SK-N-SH (cell line): ENCODE results near the gene ASCL5. TPM values are rescaled to one million over a fixed set of nuclear protein-coding genes. Genes with fewer than 3 reads are reported as not detected.

Source experiments
- CTCF ChIA-PET: fragments of 300-600, 350-600 bp; formaldehyde crosslinking; extraction: SDS; loops from one replicate; lab custom pipeline; 2021; lab: Yijun Ruan, JAX
- POLR2A ChIA-PET: fragments of 350-600 bp; sonication (Branson Sonifier 250); formaldehyde crosslinking; extraction: SDS; loops from one replicate; lab custom pipeline; 2020; ENCODE audit warnings: antibody characterized with exemption, inconsistent platforms; lab: Yijun Ruan, JAX
- DNase-seq: peaks from one replicate; pipeline ENCODE4 v3.0.0; 2012
- H2AFZ ChIP-seq: fragments of 200-600 bp; sonication (generic); 2 replicates; pipeline ENCODE4 v1.8.1; 2016; ENCODE audit warnings: antibody characterized with exemption, mild to moderate bottlenecking, low read depth
- H3F3A ChIP-seq: fragments of 200-600 bp; sonication (generic); replicated peaks from 2 replicates; pipeline ENCODE3; 2016; ENCODE audit warnings: antibody characterized with exemption, mild to moderate bottlenecking; ENCODE audit not compliant: insufficient read depth
- H3K27ac ChIP-seq, 2 experiments: fragments of 200-500 bp in 1 of 2; fragments of 200-600 bp in 1 of 2; sonication (Bioruptor generic) in 1 of 2; sonication (generic), shearing (Covaris generic) in 1 of 2; 2 replicates each; pipeline versions ENCODE4 v1.5.1 to v1.6.1; 2014 to 2016; ENCODE audit warnings: low read depth in 2 of 2, inconsistent platforms in 1 of 2, low read length in 1 of 2, mild to moderate bottlenecking in 1 of 2, mixed read lengths in 1 of 2
- H3K27me3 ChIP-seq: fragments of 200-600 bp; sonication (generic), shearing (Covaris generic); 2 replicates; pipeline ENCODE4 v1.6.1; 2016; ENCODE audit warnings: mixed run types; ENCODE audit not compliant: insufficient read depth
- H3K36me3 ChIP-seq, 2 experiments: fragments of 200-500 bp in 1 of 2; fragments of 200-600 bp in 1 of 2; sonication (Bioruptor generic) in 1 of 2; sonication (generic) in 1 of 2; replicated peaks in 1 of 2; 2 replicates each; pipeline versions ENCODE3 to v1.5.1; 2014 to 2016; ENCODE audit warnings: low read length in 1 of 2, mild to moderate bottlenecking in 1 of 2; ENCODE audit not compliant: insufficient read depth in 2 of 2, control insufficient read depth in 1 of 2
- H3K4me1 ChIP-seq, 2 experiments: fragments of 200-500 bp in 1 of 2; fragments of 200-600 bp in 1 of 2; sonication (Bioruptor generic) in 1 of 2; sonication (generic), shearing (Covaris generic) in 1 of 2; 2 replicates each; pipeline versions ENCODE4 v1.5.1 to v1.6.1; 2014 to 2016; ENCODE audit warnings: low read depth in 1 of 2, low read length in 1 of 2, mixed run types in 1 of 2; ENCODE audit not compliant: insufficient read depth in 2 of 2, control insufficient read depth in 1 of 2
- H3K4me2 ChIP-seq: fragments of 200-600 bp; sonication (generic), shearing (Covaris generic); 2 replicates; pipeline ENCODE4 v1.6.1; 2017; ENCODE audit warnings: mixed run types
- H3K4me3 ChIP-seq, 2 experiments: fragments of 200-500 bp in 1 of 2; fragments of 200-600 bp in 1 of 2; sonication (Bioruptor generic) in 1 of 2; sonication (generic), shearing (Covaris generic) in 1 of 2; 2 replicates each; pipeline versions ENCODE4 v1.5.1 to v1.8.1; 2014 to 2016; ENCODE audit warnings: low read depth in 2 of 2, inconsistent platforms in 1 of 2, low read length in 1 of 2, mild to moderate bottlenecking in 1 of 2, mixed read lengths in 1 of 2, moderate library complexity in 1 of 2
- H3K79me2 ChIP-seq: fragments of 200-600 bp; sonication (generic); 2 replicates; pipeline ENCODE4 v1.8.1; 2017; ENCODE audit warnings: mild to moderate bottlenecking; ENCODE audit not compliant: insufficient read depth
- H3K9ac ChIP-seq: fragments of 200-600 bp; sonication (generic); 2 replicates; pipeline ENCODE4 v1.6.1; 2017; ENCODE audit warnings: mixed run types
- H3K9me2 ChIP-seq: fragments of 200-600 bp; sonication (generic); 2 replicates; pipeline ENCODE4 v1.6.1; 2017; ENCODE audit warnings: mixed run types
- H3K9me3 ChIP-seq: fragments of 200-600 bp; sonication (generic); 2 replicates; pipeline ENCODE4 v1.6.1; 2017; ENCODE audit warnings: mixed run types, mild to moderate bottlenecking, moderate library complexity
- H4K20me1 ChIP-seq: fragments of 200-600 bp; sonication (generic); 2 replicates; pipeline ENCODE4 v1.6.1; 2017; ENCODE audit warnings: mild to moderate bottlenecking, mixed run types; ENCODE audit not compliant: insufficient read depth
- CTCF ChIP-seq: fragments of 200-600 bp; sonication (generic); IDR thresholded peaks from 2 replicates; pipeline ENCODE4 v1.6.1; 2017; ENCODE audit warnings: antibody characterized with exemption, mild to moderate bottlenecking, moderate library complexity
- ELF1 ChIP-seq: IDR thresholded peaks from 2 replicates; pipeline ENCODE4 v1.4.0; 2012
- EZH2phosphoT487 ChIP-seq: fragments of 200-600 bp; sonication (generic); IDR thresholded peaks from 2 replicates; pipeline ENCODE4 v1.6.1; 2017; ENCODE audit warnings: low read depth, mixed run types, mild to moderate bottlenecking, antibody characterized with exemption, moderate library complexity, borderline replicate concordance
- GABPA ChIP-seq: IDR thresholded peaks from 2 replicates; pipeline ENCODE4 v1.4.0; 2012; ENCODE audit warnings: low read depth, mild to moderate bottlenecking
- MAX ChIP-seq: IDR thresholded peaks from 2 replicates; pipeline ENCODE4 v1.4.0; 2012; ENCODE audit warnings: low read depth
- NRF1 ChIP-seq: IDR thresholded peaks from 2 replicates; pipeline ENCODE4 v1.6.1; 2012; ENCODE audit warnings: low read depth, mild to moderate bottlenecking, low read length
- PBX3 ChIP-seq: IDR thresholded peaks from 2 replicates; pipeline ENCODE4; 2012
- POLR2AphosphoS5 ChIP-seq: IDR thresholded peaks from 2 replicates; pipeline ENCODE4 v1.6.1; 2012; ENCODE audit warnings: low read depth, low read length
- RAD21 ChIP-seq: IDR thresholded peaks from 2 replicates; pipeline ENCODE4 v1.6.1; 2012; ENCODE audit warnings: mild to moderate bottlenecking, low read length
- RCOR1 ChIP-seq: fragments of 150-350 bp; IDR thresholded peaks from 2 replicates; pipeline ENCODE4 v1.6.1; 2017; ENCODE audit warnings: antibody characterized with exemption, low read length
- RFX5 ChIP-seq: IDR thresholded peaks from 2 replicates; pipeline ENCODE4 v1.6.1; 2012; ENCODE audit warnings: mild to moderate bottlenecking, improper control_type of control experiment, low read length
- SMC3 ChIP-seq: IDR thresholded peaks from 2 replicates; pipeline ENCODE4 v1.6.1; 2012; ENCODE audit warnings: low read depth, low read length, improper control_type of control experiment
- TAF1 ChIP-seq: IDR thresholded peaks from 2 replicates; pipeline ENCODE4 v1.6.1; 2012; ENCODE audit warnings: low read depth, mild to moderate bottlenecking, low read length, moderate library complexity, borderline replicate concordance
- TCF12 ChIP-seq: IDR thresholded peaks from 2 replicates; pipeline ENCODE4 v1.4.0; 2012
- USF1 ChIP-seq: IDR thresholded peaks from 2 replicates; pipeline ENCODE4 v1.4.0; 2012; ENCODE audit warnings: low read depth, borderline replicate concordance
- USF2 ChIP-seq: fragments of 150-350 bp; IDR thresholded peaks from 2 replicates; pipeline ENCODE4 v1.6.1; 2017; ENCODE audit warnings: antibody characterized with exemption, low read length, low read depth, borderline replicate concordance
- YY1 ChIP-seq: IDR thresholded peaks from 2 replicates; pipeline ENCODE4 v1.4.0; 2012; ENCODE audit warnings: low read depth, mild to moderate bottlenecking
- ZBTB33 ChIP-seq: IDR thresholded peaks from 2 replicates; pipeline ENCODE4 v1.4.0; 2012; ENCODE audit warnings: low read depth, borderline replicate concordance
- WGBS: methylation state at CpG from one replicate; pipeline ENCODE4 v1.1.6; 2017; ENCODE audit warnings: low lambda C conversion rate; 5-methylcytosine and 5-hydroxymethylcytosine counted together
- polyA plus RNA-seq, 3 experiments: library from polyadenylated mRNA; depleted of rRNA; stranded (reverse); fragments of >200 nt; gene quantifications; 2 replicates each; pipeline ENCODE4 v1.2.3, GENCODE V29; 2012

ASCL5 gene
- polyA plus RNA-seq, 1 of the 3 experiments (the other 2 are of a cell fraction): not detected

GRCh38 chr1:201084295-201084694, 42.7 kb downstream of the ASCL5 start:
- CTCF ChIA-PET: interaction anchor here (0.6 to 2.0 kb wide), 4 partner anchors 30 to 1058 kb away, joined by 3 to 8 read pairs (median 3); no protein-coding TSS in a partner anchor
- WGBS: 54% methylated on average over 6 of the region's 6 CpGs
- no peak overlapping the region for H3K27ac ChIP-seq

More at GRCh38 chr1:201084295-201084694, 42.7 kb downstream of the ASCL5 start:
- Histone ChIP-seq H3K27me3 (peaks cover 19% of the 10 kb centered on the region; the same call in 1 of the 2 replicates), H4K20me1 (no peaks in the 10 kb centered on the region), H3K9me3 (no peaks in the 10 kb centered on the region)
- no peak for TF ChIP-seq RFX5
- TF ChIP-seq USF1: no peak
- TF ChIP-seq ELF1: no peak
- no peak for TF ChIP-seq TCF12
- TF ChIP-seq GABPA: no peak
- TF ChIP-seq YY1: no peak
- TF ChIP-seq USF2: no peak
- no peak for TF ChIP-seq RCOR1
- TF ChIP-seq RAD21: no peak
- TF ChIP-seq POLR2AphosphoS5: no peak
- TF ChIP-seq NRF1: no peak
- TF ChIP-seq SMC3: no peak
- no peak for TF ChIP-seq TAF1
- TF ChIP-seq ZBTB33: no peak
- TF ChIP-seq CTCF: no peak
- TF ChIP-seq PBX3: no peak
- TF ChIP-seq EZH2phosphoT487: no peak
- TF ChIP-seq MAX: no peak
- TF ChIP-seq, all 33 proteins: peak for 0
- POLR2A ChIA-PET: no interaction called here
- Histone ChIP-seq H2AFZ (no peak overlapping the region), H3F3A (no peaks in the 10 kb centered on the region), H3K9me2 (no peaks in the 10 kb centered on the region), H3K79me2 (no peaks in the 10 kb centered on the region), H3K36me3 (no peaks in the 10 kb centered on the region), H3K4me1 (no peaks in the 10 kb centered on the region), H3K4me2 (no peak overlapping the region), H3K9ac (no peak overlapping the region), H3K4me3 (no peak overlapping the region)
- DNase-seq: no peak
